Stimulated activated CD8-positive, alpha-beta memory T cell treated with anti-CD3 and anti-CD28 coated beads, Interleukin-4, amount 100 ng/mL, for 1 hour (primary cell): ENCODE results near the gene IPO13.

Experiments used
- DNase-seq, 2 donors: peaks; one replicate each; pipeline ENCODE4 v3.0.0-alpha.2; 2020; ENCODE audit warnings: low read depth in 2 of 2, low spot score in 1 of 2

The IPO13 gene

GRCh38 chr1:43985984-43986595 is 39.3 kb downstream of the IPO13 start:
- DNase-seq: no peak

- DNase-seq: no peak
Observed at GRCh38 chr1:43986712-43987111, 40.0 kb downstream of the IPO13 start.

- no peak for DNase-seq
Observed at GRCh38 chr1:43987159-43987902, 40.6 kb downstream of the IPO13 start.

GRCh38 chr1:43990271-43991199 is 43.8 kb downstream of the IPO13 start:
- DNase-seq: no peak

GRCh38 chr1:43991200-43991475 is 44.4 kb downstream of the IPO13 start:
- no peak for DNase-seq

GRCh38 chr1:43991476-43992231 is 44.9 kb downstream of the IPO13 start, which contains the start of gene CCDC24:
TSS of gene CCDC24 (plus strand) at chr1:43991599. CDS start at chr1:43991879, 280 bp downstream.
- peak; percentile 19 to 41 for DNase-seq

GRCh38 chr1:43992232-43992995 is 45.7 kb downstream of the IPO13 start:
- DNase-seq: no peak

- no peak for DNase-seq
Observed at GRCh38 chr1:43993206-43993914, 46.6 kb downstream of the IPO13 start.

- no peak for DNase-seq
Observed at GRCh38 chr1:43994071-43994470, 47.3 kb downstream of the IPO13 start.

GRCh38 chr1:43994794-43995790 is 48.3 kb downstream of the IPO13 start:
- no peak for DNase-seq

- no peak for DNase-seq
Observed at GRCh38 chr1:43995984-43996732, 49.4 kb downstream of the IPO13 start.

GRCh38 chr1:43996733-43997115 is 50.0 kb downstream of the IPO13 start:
- DNase-seq: no peak

GRCh38 chr1:43997295-43997999 is 50.7 kb downstream of the IPO13 start:
- no peak for DNase-seq

GRCh38 chr1:43998000-43998378 is 51.2 kb downstream of the IPO13 start:
- no peak for DNase-seq

GRCh38 chr1:43999455-43999854 is 52.7 kb downstream of the IPO13 start:
- no peak for DNase-seq

GRCh38 chr1:44000122-44000665 is 53.4 kb downstream of the IPO13 start:
- no peak for DNase-seq

GRCh38 chr1:44002165-44002564 is 55.4 kb downstream of the IPO13 start:
- DNase-seq: no peak
